HUDEP-2 (cell line): ENCODE measurements around the gene C6orf15.
"Not testable (repeated sequence)": the region's sequence is repeated elsewhere in the genome, so short reads cannot be mapped to it uniquely, and the experiment has no call there.

Experiments used
- DNase-seq, 76 experiments: peaks; one replicate each; lab custom pipeline; 2025; ENCODE audit not compliant: unreplicated experiment in 76 of 76; lab: John Stamatoyannopoulos, UW

Gene C6orf15

DNA sequence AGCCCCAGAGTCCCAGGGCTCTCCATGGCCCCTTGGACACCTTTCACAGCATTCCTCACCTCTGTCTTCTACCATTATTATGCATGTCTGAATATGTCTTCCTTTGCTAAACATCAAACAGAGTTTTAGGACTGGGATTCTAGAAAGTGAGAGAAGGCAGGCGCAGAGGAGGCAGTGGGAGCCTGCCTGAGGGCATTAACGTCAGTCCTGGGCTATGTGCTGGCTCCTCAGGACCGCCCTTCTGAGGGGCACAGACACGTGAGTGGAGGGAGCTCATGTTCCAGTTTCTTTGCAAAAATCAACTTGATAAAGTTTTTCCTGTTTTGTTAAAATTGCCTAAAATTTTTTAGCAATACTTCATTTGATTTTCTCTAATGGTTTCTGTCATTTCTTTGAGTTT is 38.0 kb downstream of the C6orf15 start:
- no peak for DNase-seq

DNA sequence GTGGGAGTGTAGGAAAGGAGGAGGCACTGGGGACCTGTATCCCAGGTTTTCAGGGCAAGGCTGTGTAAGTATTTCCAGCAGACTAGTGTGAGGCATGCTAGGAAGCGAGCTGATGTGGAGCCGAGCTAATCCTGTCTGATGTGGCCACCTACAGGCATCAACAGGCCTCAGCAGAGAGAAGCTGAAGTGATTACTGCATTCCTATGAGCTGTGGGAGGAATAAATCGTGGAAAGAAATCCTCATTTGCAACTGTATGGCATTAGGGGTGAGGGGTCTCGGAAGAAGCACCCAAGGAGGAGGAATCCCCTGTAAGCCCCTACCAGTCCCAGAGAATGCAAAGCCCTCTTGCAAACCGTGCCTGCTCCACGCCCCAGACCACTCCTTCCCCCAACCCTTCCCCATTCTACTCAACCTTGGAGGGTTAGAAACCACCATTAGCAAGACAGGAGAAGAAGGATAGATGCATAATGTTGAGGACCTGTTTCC is 41.6 kb downstream of the C6orf15 start:
- DNase-seq = no peak

DNA sequence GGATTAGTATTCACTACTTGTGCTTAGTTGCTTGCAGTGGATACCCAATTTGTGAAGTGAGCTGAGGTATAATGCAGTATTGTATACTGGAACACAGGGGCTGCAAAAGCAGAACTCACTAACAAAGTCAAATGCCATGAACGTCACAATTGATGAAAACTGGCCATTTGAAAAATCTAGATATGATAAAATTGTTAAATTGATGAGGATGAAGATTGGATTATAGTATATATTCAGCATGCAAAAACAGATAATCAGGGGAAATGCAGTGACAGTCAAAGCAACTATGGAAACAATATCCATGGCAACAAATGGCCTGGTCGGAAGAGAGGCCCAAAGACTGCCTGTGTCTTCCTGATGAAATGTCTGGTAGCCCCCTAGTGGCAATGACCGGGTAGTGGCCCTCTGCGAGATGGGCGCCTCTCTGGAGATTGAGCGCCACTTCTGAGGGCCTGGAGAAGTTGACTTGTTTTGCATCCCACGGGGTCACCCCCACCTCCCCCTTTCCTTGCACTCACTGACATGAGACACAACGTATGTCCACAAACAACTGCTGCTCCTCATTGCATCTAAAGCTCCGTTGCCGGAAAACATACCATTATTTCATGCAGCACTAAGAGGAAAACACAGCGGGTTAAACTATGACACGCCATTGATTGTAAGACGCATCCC is 43.6 kb downstream of the C6orf15 start:
- peak in 69 of 76 experiments; percentile 10 to 83 (median 58) for DNase-seq

DNA sequence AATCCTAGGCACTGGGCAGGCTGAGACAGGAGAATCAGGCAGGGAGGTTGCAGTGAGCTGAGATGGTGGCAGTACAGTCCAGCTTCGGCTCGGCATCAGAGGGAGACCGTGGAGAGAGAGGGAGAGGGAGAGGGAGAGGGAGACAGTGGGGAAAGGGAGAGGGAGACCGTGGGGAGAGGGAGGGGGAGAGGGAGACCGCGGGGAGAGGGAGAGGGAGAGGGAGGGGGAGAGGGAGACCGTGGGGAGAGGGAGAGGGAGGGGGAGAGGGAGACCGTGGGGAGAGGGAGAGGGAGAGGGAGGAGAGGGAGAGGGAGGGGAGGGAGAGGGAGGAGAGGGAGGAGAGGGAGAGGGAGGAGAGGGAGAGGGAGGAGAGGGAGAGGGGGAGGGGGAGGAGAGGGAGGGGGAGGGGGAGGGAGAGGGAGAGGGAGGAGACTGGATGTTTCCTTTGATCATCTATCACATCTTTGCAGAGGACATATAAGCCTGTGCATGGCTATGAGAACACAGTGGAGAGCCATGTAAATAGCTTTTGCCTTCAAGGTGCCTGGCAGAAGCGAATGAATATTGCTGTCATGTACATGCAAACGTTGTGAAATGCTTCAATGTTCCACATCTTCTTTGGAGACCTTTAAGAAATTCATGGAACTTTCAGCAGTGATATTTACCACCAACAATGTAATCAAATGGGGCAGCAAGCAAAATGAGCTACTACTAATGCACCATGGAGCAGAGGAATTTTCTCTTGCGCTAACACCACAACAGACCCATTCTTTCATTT is 44.3 kb downstream of the C6orf15 start:
- DNase-seq = not testable (repeated sequence)

DNA sequence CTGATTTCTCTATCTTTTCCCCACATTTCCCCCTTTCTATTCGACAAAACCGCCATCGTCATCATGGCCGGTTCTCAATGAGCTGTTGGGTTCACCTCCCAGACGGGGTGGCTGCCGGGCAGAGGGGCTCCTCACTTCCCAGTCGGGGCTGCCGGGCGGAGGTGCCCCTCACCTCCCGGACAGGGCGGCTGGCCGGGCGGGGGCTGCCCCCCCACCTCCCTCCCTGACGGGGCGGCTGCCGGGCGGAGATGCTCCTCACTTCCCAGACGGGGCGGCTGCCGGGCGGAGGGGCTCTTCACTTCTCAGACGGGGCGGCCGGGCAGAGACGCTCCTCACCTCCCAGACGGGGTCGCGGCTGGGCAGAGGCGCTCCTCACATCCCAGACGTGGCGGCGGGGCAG is 45.3 kb downstream of the C6orf15 start:
- DNase-seq = not testable (repeated sequence)

DNA sequence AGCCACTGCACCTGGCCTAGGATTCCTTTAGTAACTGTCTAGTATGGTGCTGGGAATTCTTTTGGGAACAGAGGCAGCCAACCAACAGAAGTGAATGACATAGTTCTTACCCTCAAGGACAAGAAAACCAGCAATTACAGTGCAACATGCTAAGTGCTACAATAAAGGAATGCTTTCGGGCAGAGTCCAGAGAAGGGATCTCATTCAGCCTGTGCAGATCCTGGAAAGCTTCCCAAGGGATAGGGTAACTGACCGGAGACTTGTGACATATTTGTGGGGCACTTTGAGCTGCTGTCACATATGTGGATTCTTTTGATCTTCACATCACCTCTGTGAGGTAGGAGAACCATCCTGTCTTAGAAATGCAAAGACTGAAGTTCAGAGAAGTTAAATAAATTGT is 46.8 kb downstream of the C6orf15 start:
- no peak for DNase-seq

DNA sequence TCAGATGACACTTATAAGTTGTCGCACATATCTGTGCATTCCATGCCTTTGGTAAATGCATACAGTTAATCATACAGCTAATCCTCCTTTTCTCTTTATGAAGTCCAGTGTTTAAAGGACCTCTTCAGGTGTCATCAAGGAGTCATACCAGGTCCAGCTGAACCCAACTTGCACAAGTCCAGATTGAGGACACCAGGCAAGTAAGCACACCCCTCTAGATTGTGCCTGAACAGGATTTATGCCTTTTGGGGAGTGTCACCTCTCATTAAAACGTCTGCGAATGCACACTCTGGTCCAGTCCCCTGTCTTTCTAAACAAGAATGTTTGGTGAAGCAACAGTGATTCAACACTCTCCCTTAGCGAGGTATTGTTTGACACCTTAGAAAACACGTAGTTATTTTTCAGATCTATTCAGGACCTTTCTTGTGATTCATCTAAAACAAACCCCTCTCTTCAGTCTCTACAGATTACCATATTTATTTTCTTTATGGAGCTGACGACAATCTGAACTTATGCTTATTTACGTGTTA is 48.4 kb downstream of the C6orf15 start:
- no peak for DNase-seq
